Activated CD8-positive, alpha-beta memory T cell treated with anti-CD3 and anti-CD28 coated beads for 36 hours (primary cell): ENCODE data around the gene CFAP97. TPM values are rescaled to one million over a fixed set of nuclear protein-coding genes. Genes with fewer than 3 reads are reported as not detected.
"Not testable (repeated sequence)": the region's sequence is repeated elsewhere in the genome, so short reads cannot be mapped to it uniquely, and the experiment has no call there.

Source experiments
- CTCF ChIA-PET: fragments of 350-600 bp; sonication (Branson Sonifier 250); formaldehyde crosslinking; loops from one replicate; lab custom pipeline; 2021; ENCODE audit warnings: antibody characterized with exemption; lab: Charles Lee
- POLR2A ChIA-PET: fragments of 350-600 bp; sonication (Branson Sonifier 250); formaldehyde crosslinking; loops from one replicate; lab custom pipeline; 2021; ENCODE audit warnings: antibody characterized with exemption; lab: Charles Lee
- total RNA-seq, 2 experiments: library from RNA; stranded (reverse); gene quantifications; one replicate each; pipeline ENCODE4 v1.2.3, GENCODE V29; 2021

Gene CFAP97
- total RNA-seq, 2 experiments from 2014 or later, result 54.1 to 54.7 TPM

DNA sequence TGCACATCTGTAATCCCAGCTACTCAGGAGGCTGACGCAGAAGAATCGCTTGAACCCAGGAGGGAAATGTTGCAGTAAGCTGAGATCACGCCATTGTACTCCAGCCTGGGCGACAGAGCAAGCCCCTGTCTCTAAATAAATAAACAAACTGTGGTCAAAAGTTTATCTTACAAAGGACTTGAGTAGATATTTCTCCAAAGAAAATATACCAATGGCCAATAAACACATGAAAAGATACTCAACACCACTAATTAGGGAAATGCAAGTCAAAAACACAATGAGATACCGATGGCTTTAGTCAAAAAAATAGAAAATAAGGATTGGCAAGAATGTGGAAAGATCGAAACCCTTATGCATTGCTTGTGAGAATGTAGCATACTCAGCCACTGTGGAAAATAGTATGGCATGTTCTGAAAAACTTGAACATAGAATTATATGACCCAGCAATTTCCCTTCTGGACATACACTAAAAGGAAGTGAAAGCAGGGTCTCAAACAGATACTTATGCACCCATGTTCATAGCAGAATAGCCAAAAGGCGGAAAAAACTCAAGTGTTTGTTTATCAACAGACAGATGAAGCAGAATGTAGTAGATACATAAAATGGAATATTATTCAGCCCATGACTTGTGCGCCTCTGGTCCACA lies 2.0 kb upstream of the CFAP97 start:
- POLR2A ChIA-PET, result interaction anchor here (1.1 kb wide), 1 partner anchor 63 kb away, joined by 3 read pairs; the partner anchor contains the start of gene SLC25A4
- CTCF ChIA-PET, result interaction anchor here (0.7 kb wide), 1 partner anchor 135 kb away, joined by 3 read pairs; no protein-coding TSS in a partner anchor

DNA sequence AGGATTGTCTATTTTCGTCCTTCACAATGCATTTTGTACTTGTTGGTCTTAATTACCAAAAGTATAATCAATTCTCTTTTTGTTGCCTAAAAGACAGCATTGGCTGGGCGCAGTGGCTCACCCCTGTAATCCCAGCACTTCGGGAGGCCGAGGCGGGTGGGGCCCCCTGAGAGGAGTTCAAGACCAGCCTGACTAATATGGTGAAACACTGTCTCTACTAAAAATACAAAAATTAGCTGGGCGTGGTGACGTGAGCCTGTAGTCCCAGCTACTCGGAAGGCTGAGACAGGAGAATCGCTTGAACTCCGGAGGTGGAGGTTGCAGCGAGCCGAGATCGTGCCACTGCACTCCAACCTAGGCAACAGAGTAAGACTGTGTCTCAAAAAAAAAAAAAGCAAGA lies 1.3 kb upstream of the CFAP97 start:
- ChIA-PET POLR2A (interaction anchor here (1.1 kb wide), 1 partner anchor 62 kb away, joined by 3 read pairs; the partner anchor contains the start of gene SLC25A4), CTCF (interaction anchor here (0.9 kb wide), 1 partner anchor 21 kb away, joined by 4 read pairs; no protein-coding TSS in a partner anchor)

DNA sequence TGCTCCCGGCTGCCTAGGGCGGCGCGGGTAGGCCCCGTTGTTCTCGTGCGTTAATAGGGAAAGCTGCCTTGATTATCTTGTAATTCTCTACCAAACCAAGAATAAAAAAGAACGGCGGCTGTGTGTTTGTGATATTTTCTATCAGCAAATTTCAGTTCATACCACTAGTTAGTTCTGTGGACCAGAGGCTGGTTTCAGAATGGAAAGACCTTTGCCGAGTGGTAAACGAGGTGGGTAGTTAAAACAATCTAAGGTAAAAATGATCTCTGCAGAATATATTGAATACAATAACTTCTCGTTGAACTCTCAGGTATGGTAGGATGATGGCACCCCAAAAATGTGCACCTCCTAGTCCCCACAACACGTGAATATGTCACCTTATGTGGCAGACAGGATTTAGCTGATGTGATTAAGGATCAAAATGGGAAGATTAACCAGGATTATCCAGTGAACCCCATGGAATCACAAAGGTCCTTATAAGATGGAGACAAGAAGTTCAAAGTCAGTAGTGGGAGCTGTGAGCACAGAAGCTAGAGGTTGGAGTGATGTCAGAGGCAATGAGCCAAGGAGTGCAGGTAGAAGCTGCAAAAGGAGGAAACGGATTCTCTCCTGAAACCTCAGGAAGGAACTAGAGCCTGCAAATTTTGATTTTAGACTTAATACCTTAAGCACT lies 574 bp upstream of the CFAP97 start:
- ChIA-PET CTCF (interaction anchor here (0.9 kb wide), 1 partner anchor 20 kb away, joined by 4 read pairs; no protein-coding TSS in a partner anchor), POLR2A (interaction anchor here (1.1 kb wide), 1 partner anchor 62 kb away, joined by 3 read pairs; the partner anchor contains the start of gene SLC25A4)

DNA sequence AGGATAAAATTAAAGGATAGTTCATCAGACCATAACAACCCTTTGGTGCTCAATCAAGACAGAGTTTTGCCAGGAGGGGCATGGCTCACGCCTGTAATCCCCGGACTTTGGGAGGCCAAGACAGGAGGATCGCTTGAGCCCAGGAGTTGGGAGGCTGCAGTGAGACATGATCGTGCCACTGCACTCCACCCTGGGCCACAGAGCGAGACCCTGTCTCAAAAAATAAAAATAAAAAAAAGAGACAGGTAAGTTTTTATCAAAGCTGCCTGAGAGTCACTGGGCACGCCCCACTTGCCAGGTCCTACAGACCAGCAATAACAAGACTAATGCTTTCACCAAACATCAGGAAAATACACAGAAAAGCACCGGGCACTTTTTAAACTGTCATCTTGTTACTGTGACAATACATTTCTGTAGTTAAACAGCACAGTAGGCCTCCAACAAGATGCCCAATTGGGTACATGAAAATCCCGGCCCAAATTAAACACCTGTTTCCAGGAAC lies 765 bp downstream of the CFAP97 start:
- ChIA-PET POLR2A (interaction anchor here (0.5 kb wide), 1 partner anchor 11 kb away, joined by 3 read pairs; no protein-coding TSS in a partner anchor), CTCF (no interaction called here)

DNA sequence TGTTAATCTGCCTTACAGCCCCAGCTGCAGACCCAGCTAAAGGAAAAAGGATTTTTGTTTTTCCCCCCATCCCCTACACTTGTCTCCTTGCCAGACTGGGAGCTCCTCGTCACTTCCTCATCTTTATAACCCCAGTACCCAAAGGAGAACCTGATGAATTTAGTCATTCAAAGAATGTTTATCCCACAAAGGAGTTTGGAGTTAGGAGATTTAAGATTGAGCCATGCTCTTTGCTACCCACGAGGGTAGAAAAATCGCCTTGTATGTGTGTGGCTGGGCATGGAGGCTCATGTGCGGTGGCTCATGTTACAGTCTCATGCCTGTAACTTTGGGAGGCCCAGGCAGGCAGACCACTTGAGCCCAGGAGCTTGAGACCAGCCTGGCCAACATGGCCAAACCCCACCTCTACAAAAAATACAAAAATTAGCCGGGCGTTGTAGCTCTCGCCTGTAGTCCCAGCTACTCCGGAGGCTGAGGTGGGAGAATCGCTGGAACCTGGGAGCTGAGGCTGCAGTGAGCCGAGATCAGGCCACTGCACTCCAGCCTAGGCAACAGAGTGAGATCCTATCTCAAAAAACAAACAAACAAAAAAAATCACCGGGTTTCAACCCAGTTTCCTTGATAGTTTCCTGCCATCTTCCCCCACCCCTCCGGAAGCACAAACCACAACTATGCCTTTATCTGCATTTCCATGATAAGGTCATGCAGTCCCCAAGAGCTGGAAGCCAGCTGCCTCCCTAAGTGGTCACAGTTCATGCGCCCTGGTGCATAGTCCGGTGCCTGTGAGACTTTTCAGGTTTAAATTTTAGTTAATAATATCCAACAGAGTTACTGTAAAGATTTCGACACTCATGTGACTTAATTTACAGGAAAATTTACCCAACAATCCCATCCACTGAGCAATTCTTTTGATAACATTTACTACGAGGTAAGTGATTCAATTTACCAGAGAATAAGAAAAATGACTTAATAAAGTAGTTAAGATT lies 1.5 kb downstream of the CFAP97 start:
- CTCF ChIA-PET, result no interaction called here
- POLR2A ChIA-PET, result interaction anchor here (0.5 to 1.1 kb wide), 2 partner anchors 10 to 194 kb away, joined by 3 read pairs; partner anchors contain the start of gene ANKRD37

DNA sequence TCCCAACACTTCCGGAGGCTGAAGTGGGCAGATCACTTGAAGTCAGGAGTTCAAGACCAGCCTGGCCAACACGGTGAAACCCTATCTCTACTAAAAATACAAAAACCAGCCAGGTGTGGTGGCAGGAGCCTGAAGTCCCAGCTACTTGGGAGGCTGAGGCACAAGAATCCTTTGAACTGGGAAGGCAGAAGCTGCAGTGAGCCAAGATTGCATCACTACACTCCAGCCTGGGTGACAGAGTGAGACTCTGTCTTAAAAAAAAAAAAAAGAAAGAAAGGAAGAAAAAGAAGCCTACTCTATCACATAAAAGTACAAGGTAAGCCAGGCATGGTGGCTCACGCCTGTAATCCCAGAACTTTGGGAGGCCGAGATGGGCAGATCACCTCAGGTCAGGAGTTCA lies 5.6 kb downstream of the CFAP97 start:
- POLR2A ChIA-PET, result not testable (repeated sequence)

DNA sequence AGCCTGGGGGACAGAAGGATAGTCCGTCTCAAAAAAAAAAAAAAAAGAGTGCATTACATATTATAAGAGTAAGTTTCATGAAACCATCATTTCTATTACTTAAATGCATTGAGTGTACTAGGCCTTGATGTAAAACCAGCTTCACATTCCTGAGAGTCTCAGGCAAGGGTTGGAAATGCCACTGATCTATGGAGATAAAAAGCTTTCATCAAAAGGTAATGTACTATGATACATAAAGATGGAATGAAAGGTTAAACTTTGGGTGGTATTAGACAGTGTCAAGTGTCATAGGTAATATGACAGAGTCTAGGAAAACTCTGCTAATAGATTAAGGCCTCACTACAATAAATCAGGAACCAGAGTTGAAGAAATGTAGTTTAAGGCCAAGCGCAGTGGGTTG lies 7.4 kb downstream of the CFAP97 start:
- ChIA-PET POLR2A (interaction anchor here (0.6 to 0.7 kb wide), 3 partner anchors 53 to 236 kb away, joined by 3 to 4 read pairs (median 4); partner anchors contain the start of gene SLC25A4), CTCF (interaction anchor here (0.6 to 1.0 kb wide), 2 partner anchors 52 to 176 kb away, joined by 3 to 7 read pairs; no protein-coding TSS in a partner anchor)

More for the DNA sequence above, 5.6 kb downstream of the CFAP97 start:
- CTCF ChIA-PET, result not testable (repeated sequence)

DNA sequence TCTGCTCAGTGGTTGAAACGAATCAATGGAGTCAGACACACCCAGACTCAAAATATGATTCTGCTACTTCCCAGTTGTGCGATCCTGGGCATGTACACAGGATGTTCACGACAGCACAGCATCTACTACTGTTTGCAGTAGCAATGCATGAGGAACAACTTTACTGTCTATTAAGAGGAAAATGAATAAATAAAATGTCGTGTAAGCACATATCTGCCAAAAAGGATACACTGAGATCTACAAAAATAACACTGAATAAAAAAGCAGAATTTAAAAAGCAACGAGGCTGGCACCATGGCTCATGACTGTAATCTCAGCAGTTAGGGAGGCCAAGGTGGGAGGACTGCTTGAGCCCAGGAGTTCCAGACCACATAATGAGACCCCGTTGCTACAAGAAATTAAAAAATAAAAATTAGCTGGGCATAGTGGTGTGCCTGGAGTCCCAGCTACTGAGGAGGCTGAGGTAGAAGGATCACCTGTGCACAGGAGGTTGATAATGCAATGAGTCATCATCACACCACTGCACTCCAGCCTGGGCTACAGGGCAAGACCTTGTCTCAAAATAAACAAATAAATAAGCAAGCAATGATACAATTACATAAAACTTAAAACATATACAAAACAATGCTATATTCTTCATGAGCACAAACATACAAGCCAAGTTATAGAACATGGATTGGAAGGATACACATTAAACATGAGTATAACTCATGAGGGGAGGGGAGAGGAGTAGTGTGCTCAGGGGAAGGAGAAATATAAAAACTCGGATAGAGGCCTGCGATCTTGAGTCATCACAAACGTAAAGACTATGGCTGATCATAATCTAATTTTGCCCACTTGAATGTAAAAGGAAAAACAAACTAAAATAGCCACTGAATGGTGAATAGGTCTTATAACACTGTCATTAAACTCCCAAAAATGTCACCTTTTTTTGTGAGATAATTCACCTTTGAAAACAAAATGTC lies 8.6 kb downstream of the CFAP97 start:
- POLR2A ChIA-PET, result no interaction called here
- CTCF ChIA-PET, result no interaction called here

DNA sequence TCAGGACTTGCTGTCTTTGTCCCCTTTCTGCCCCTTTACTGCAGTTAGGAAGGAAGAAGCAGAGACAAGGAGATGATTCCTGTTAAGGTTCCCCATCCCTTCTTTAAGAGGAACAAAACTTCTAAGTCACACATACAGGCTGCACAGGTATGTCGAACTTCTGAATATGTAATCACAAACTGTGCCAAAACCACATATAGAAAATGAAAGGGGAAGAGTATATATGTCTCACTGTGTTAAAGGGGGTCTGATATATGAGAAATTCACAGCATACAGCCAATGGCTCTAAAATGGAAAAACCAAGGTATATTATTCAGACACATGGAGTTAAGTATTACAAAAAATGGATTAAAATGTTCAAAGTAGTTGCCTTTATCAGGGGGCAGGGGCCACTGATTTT lies 11.7 kb downstream of the CFAP97 start:
- CTCF ChIA-PET, result no interaction called here
- POLR2A ChIA-PET, result interaction anchor here (0.8 kb wide), 1 partner anchor 11 kb away, joined by 3 read pairs; no protein-coding TSS in a partner anchor

DNA sequence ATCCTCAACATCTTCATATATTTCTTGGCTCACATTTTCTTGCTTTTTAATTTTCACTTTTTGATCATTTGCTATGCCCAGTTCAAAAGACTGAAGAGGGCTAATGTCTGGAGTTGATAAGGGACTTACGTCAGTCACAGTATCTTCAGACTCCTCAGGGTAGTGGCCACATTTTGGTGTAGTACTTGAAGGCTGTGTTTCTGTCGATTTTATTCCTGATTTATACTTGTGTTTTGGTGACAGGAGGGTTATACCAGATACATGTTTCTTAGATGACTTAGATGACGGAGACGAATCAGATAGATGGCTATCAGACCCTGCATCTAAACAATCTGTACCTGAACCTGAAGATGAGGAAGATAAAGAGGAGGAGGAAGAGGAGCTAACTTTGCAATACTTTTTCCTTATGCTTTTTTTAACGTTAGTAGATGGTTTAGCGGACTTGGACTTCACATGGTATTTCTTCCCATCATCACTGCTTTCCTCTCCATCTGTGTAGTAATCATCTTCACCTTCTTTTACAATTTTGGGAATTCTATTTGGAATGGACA lies 13.4 kb downstream of the CFAP97 start:
- CTCF ChIA-PET, result no interaction called here

DNA sequence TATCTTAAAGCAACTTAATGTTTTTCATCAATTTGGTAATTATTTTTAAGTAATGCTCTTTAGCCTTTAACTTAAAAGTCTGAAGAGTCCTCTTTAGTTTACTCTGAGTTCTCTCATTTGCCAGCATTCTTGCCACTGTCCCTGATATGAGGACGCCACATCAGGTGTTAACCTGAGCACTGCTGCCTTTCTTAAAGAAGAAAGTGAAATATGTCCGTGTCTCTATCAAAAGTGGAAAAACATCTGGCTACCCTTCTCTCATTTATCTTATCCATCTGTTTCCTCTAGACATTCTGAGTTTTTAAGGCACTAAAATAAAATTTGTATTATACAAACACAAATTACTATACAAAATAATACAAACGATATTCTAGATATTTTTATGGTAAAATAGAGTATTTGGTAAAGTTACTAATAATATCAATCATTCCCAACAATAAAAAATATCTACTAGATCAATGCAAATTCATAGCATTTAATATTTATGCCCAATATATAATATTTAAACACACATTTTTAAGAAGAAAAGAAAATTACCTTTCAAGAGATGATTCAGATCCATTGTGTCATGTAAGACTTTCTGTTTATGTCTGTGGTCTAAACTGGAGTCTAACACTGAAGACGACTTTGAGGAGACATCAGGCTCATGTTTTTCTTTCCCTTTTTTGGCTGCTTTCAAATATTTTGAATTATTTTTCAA lies 14.0 kb downstream of the CFAP97 start:
- ChIA-PET CTCF (no interaction called here), POLR2A (no interaction called here)

More for the DNA sequence above, 13.4 kb downstream of the CFAP97 start:
- POLR2A ChIA-PET, result no interaction called here

DNA sequence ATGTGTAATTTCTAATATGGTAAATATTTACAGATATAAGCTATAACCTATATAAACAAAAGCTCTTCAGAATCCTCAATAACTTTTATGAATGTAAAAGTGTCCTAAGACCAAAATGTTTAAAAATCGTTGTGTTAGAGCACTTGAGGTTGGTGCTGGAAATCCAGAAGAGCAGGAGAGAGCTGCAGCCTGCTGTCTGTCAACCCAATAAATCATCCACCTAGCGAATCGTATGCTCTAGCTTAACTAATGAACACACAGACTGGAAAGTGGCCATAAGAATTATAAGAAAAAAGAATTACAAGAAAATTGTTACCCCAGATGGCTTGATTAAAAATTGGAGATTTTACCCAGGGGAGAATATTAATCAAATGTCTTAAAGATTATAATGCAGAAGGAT lies 17.0 kb downstream of the CFAP97 start:
- ChIA-PET CTCF (interaction anchor here (0.6 kb wide), 1 partner anchor 147 kb away, joined by 3 read pairs; no protein-coding TSS in a partner anchor), POLR2A (interaction anchor here (0.7 kb wide), 1 partner anchor 43 kb away, joined by 3 read pairs; no protein-coding TSS in a partner anchor)

DNA sequence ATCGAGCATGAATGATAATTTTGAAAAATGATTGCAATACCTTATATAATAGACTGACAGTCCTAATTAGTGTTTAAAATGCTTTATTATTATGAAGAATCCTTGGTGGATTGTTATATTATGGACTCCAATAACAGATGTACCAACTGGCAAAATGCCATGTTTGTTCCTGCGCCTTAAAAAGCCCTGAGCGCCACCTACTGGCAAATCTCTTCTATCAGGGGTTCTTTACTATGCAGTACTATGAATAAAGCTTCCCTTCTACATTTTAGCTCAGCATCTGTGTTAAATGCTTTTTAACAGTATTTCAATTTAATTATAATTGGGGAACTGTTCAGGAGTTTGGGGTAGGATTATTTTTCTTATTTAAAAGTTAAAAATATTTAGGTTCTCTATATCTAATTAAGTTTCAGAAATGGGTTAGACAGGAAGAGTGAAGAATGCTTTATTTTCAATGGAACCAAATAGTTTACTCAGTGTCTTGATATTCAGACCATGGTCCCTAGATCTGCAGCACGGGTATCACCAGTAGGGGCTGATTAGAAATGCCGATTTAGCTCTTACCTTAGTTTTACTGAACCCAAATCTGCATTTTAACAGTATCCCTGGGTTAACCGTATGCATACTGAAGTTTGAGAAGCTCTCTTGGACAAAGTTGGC lies 20.0 kb downstream of the CFAP97 start:
- ChIA-PET CTCF (interaction anchor here (0.5 to 1.8 kb wide), 14 partner anchors 14 to 385 kb away, joined by 3 to 9 read pairs (median 3); partner anchors contain the start of gene SLC25A4), POLR2A (no interaction called here)

DNA sequence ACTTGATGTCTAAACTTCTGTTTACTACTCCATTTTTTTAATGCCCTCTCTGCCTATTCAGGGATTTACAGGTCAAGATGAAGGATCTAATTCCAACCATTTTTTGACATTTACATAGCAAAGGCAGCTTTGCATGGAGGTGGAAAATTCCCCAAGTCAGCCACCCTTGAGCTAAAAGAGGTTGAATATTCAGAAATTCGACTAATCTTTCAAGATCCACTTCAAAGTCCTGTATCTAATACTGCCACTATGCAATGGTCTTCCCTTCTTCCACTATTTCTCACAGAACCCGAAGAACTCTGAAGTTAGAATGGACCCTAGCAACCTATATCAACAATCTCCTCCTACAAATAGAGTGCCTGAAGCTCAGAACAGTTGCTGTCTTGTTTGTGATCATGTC lies 21.6 kb downstream of the CFAP97 start:
- ChIA-PET POLR2A (no interaction called here), CTCF (interaction anchor here (0.8 to 0.9 kb wide), 2 partner anchors 12 to 26 kb away, joined by 3 read pairs; no protein-coding TSS in a partner anchor)

DNA sequence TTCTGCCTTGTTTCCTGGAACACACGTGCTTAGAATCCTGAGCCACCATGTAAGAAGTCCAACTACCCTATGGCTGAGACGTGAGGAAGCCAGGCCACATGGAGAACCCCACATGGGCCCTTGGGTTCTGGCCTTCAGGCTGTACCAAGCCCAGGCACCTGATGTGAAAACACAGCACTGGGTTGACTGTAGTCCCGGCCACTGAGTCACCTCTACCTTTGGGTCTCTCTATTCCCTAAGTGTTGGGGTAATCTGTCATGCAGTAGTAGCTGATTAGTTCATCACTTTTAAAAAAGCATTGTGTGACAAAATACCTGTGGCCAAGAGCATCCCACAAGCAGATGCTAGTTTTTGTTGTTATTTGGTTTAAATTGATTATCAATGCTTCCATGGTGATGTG lies 24.3 kb downstream of the CFAP97 start:
- POLR2A ChIA-PET, result no interaction called here
- CTCF ChIA-PET, result no interaction called here
